CD4-positive, alpha-beta memory T cell (primary cell): ENCODE results near the gene KRTAP5-7. TPM values are rescaled to one million over a fixed set of nuclear protein-coding genes. Genes with fewer than 3 reads are reported as not detected.
A peak's percentile ranks its signal among the peaks of the same experiment; 100 is the strongest.

ENCODE experiments used
- CTCF ChIA-PET: fragments of 350-600 bp; sonication (Branson Sonifier 250); formaldehyde crosslinking; loops from one replicate; lab custom pipeline; 2021; ENCODE audit warnings: inconsistent platforms; ENCODE audit not compliant: partially characterized antibody; lab: Charles Lee
- POLR2A ChIA-PET: fragments of 350-600 bp; sonication (Branson Sonifier 250); formaldehyde crosslinking; loops from one replicate; lab custom pipeline; 2021; ENCODE audit not compliant: partially characterized antibody; lab: Charles Lee
- DNase-seq, 5 donors: peaks; one replicate each; pipeline versions ENCODE4 v3.0.0 to v3.0.0-alpha.2; 2020 to 2022; ENCODE audit warnings: mixed read lengths in 1 of 5
- H3K27ac ChIP-seq: one replicate; pipeline ENCODE4 v1.7.0; 2013; ENCODE audit warnings: low read depth, low read length
- H3K27me3 ChIP-seq: 2 replicates; pipeline ENCODE4 v1.7.0; 2013; ENCODE audit warnings: mild to moderate bottlenecking, low read length, moderate library complexity; ENCODE audit not compliant: insufficient read depth
- H3K36me3 ChIP-seq: 2 replicates; pipeline ENCODE4 v1.7.0; 2013; ENCODE audit warnings: mild to moderate bottlenecking, low read length, moderate library complexity; ENCODE audit not compliant: insufficient read depth
- H3K4me1 ChIP-seq: 2 replicates; pipeline ENCODE4 v1.7.0; 2013; ENCODE audit warnings: mild to moderate bottlenecking, low read length, moderate library complexity; ENCODE audit not compliant: insufficient read depth
- H3K4me3 ChIP-seq, 2 donors: one replicate each; pipeline ENCODE4 v1.7.0; 2013; ENCODE audit warnings: low read length in 2 of 2, mild to moderate bottlenecking in 1 of 2
- H3K9me3 ChIP-seq, 2 donors: one replicate each; pipeline ENCODE4 v1.7.0; 2013; ENCODE audit warnings: low read length in 2 of 2, control low read depth in 1 of 2; ENCODE audit not compliant: control insufficient read depth in 1 of 2
- H3K27ac Mint-ChIP-seq, 7 donors: one replicate each; pipeline ENCODE4 v1.8.0; 2020 to 2021; ENCODE audit warnings: mixed read lengths in 7 of 7, mild to moderate bottlenecking in 6 of 7, inconsistent platforms in 3 of 7, moderate library complexity in 3 of 7
- H3K27me3 Mint-ChIP-seq, 2 donors: one replicate each; pipeline ENCODE4 v1.8.0; 2020 to 2021; ENCODE audit warnings: mixed read lengths in 2 of 2
- H3K36me3 Mint-ChIP-seq, 2 donors: one replicate each; pipeline ENCODE4 v1.8.0; 2020 to 2021; ENCODE audit warnings: mixed read lengths in 2 of 2, inconsistent platforms in 1 of 2, mild to moderate bottlenecking in 1 of 2
- H3K4me1 Mint-ChIP-seq, 4 donors: one replicate each; pipeline ENCODE4 v1.8.0; 2020 to 2021; ENCODE audit warnings: mixed read lengths in 4 of 4, mild to moderate bottlenecking in 1 of 4
- H3K4me3 Mint-ChIP-seq, 8 donors: one replicate each; pipeline ENCODE4 v1.8.0; 2020 to 2021; ENCODE audit warnings: mixed read lengths in 8 of 8, mild to moderate bottlenecking in 7 of 8, moderate library complexity in 6 of 8, inconsistent platforms in 3 of 8
- H3K9me3 Mint-ChIP-seq, 8 donors: one replicate each; pipeline ENCODE4 v1.8.0; 2020 to 2021; ENCODE audit warnings: mixed read lengths in 8 of 8, mild to moderate bottlenecking in 5 of 8, inconsistent platforms in 3 of 8, moderate library complexity in 1 of 8
- intact Hi-C: fragments of 100-400 bp; cut with micrococcal nuclease; formaldehyde crosslinking; loops from one replicate; pipeline ENCODE4 v1.15.1; 2023
- polyA plus RNA-seq, 2 donors: library from polyadenylated mRNA; unstranded; fragments of 300-500 nt; fragmentation: Illumina TruSeq; gene quantifications; one replicate each; pipeline ENCODE4 v1.2.3, GENCODE V29; 2021
- total RNA-seq, 2 experiments: library from RNA; stranded (reverse); gene quantifications; one replicate each; pipeline ENCODE4 v1.2.3, GENCODE V29; 2021

Gene KRTAP5-7
- total and polyA plus RNA-seq, 4 experiments from 2014 or later: not detected

GRCh38 chr11:71556018-71556417 is 29.0 kb downstream of the KRTAP5-7 start:
- Mint-ChIP-seq H3K9me3 (peaks cover 0 to 2% (median 0%) of the 10 kb centered on the region in 8 donors), H3K27ac (no peak overlapping the region)
- H3K4me3 ChIP-seq: no peak overlapping the region

GRCh38 chr11:71557257-71557656 is 30.2 kb downstream of the KRTAP5-7 start:
- POLR2A ChIA-PET: no interaction called here
- intact Hi-C loops: no loop called here
- Histone ChIP-seq H3K4me3 (no peak overlapping the region), H3K36me3 (no peaks in the 10 kb centered on the region), H3K27me3 (no peaks in the 10 kb centered on the region), H3K4me1 (no peaks in the 10 kb centered on the region), H3K9me3 (no peaks in the 10 kb centered on the region), H3K27ac (no peak overlapping the region)
- H3K27ac Mint-ChIP-seq: no peak overlapping the region
- no peak for DNase-seq
- H3K36me3 Mint-ChIP-seq: no peaks in the 10 kb centered on the region
- peaks cover 0 to 2% (median 0%) of the 10 kb centered on the region in 8 donors for H3K9me3 Mint-ChIP-seq
- peaks cover 12 to 14% of the 10 kb centered on the region in 2 donors for H3K27me3 Mint-ChIP-seq
- no peak overlapping the region for H3K4me3 Mint-ChIP-seq
- CTCF ChIA-PET: no interaction called here
- H3K4me1 Mint-ChIP-seq: no peaks in the 10 kb centered on the region

More at GRCh38 chr11:71556018-71556417, 29.0 kb downstream of the KRTAP5-7 start:
- no peaks in the 10 kb centered on the region for H3K27me3 ChIP-seq
- intact Hi-C loops: no loop called here
- H3K36me3 ChIP-seq: no peaks in the 10 kb centered on the region
- no peak overlapping the region for H3K27ac ChIP-seq
- Mint-ChIP-seq H3K4me1 (no peaks in the 10 kb centered on the region), H3K4me3 (no peak overlapping the region), H3K36me3 (no peaks in the 10 kb centered on the region), H3K27me3 (peaks cover 10 to 14% of the 10 kb centered on the region in 2 donors)
- ChIA-PET POLR2A (no interaction called here), CTCF (no interaction called here)
- no peaks in the 10 kb centered on the region for H3K9me3 ChIP-seq
- no peaks in the 10 kb centered on the region for H3K4me1 ChIP-seq
- no peak for DNase-seq

GRCh38 chr11:71558996-71559395 is 31.9 kb downstream of the KRTAP5-7 start:
- H3K4me1 Mint-ChIP-seq: peaks cover 0 to 5% (median 4%) of the 10 kb centered on the region in 4 donors
- Histone ChIP-seq H3K27me3 (no peaks in the 10 kb centered on the region), H3K4me1 (no peaks in the 10 kb centered on the region), H3K4me3 (no peak overlapping the region), H3K27ac (no peak overlapping the region), H3K9me3 (no peaks in the 10 kb centered on the region), H3K36me3 (no peaks in the 10 kb centered on the region)
- peaks cover 23 to 24% of the 10 kb centered on the region in 2 donors for H3K27me3 Mint-ChIP-seq
- no peak overlapping the region for H3K4me3 Mint-ChIP-seq
- DNase-seq: no peak
- H3K9me3 Mint-ChIP-seq: peaks cover 0 to 2% (median 0%) of the 10 kb centered on the region in 8 donors
- no peak overlapping the region for H3K27ac Mint-ChIP-seq
- ChIA-PET CTCF (no interaction called here), POLR2A (no interaction called here)
- intact Hi-C loops: no loop called here
- H3K36me3 Mint-ChIP-seq: no peaks in the 10 kb centered on the region

GRCh38 chr11:71562120-71562519 is 35.1 kb downstream of the KRTAP5-7 start:
- H3K4me1 Mint-ChIP-seq: peaks cover 0 to 5% (median 4%) of the 10 kb centered on the region in 4 donors
- H3K36me3 Mint-ChIP-seq: no peaks in the 10 kb centered on the region
- H3K9me3 Mint-ChIP-seq: peaks cover 0 to 2% (median 0%) of the 10 kb centered on the region in 8 donors
- Histone ChIP-seq H3K4me3 (no peak overlapping the region), H3K9me3 (no peaks in the 10 kb centered on the region), H3K27me3 (no peaks in the 10 kb centered on the region), H3K27ac (no peak overlapping the region), H3K4me1 (no peaks in the 10 kb centered on the region), H3K36me3 (no peaks in the 10 kb centered on the region)
- H3K4me3 Mint-ChIP-seq: no peak overlapping the region
- intact Hi-C loops: no loop called here
- peaks cover 26 to 35% of the 10 kb centered on the region in 2 donors for H3K27me3 Mint-ChIP-seq
- CTCF ChIA-PET: no interaction called here
- H3K27ac Mint-ChIP-seq: no peak overlapping the region
- POLR2A ChIA-PET: no interaction called here
- DNase-seq: no peak

- Histone ChIP-seq H3K4me1 (no peaks in the 10 kb centered on the region), H3K9me3 (no peaks in the 10 kb centered on the region), H3K4me3 (no peak overlapping the region), H3K27ac (no peak overlapping the region), H3K36me3 (no peaks in the 10 kb centered on the region), H3K27me3 (no peaks in the 10 kb centered on the region)
- peak in 2 of 5 donors; percentile 3 to 6 for DNase-seq
- ChIA-PET CTCF (interaction anchor here (1.1 kb wide), 1 partner anchor 16 kb away, joined by 4 read pairs; no protein-coding TSS in a partner anchor), POLR2A (no interaction called here)
- no peaks in the 10 kb centered on the region for H3K36me3 Mint-ChIP-seq
- H3K9me3 Mint-ChIP-seq: peaks cover 0 to 2% (median 0%) of the 10 kb centered on the region in 8 donors
- intact Hi-C loops: no loop called here
- H3K4me3 Mint-ChIP-seq: no peak overlapping the region
- H3K27me3 Mint-ChIP-seq: peaks cover 22 to 32% of the 10 kb centered on the region in 2 donors
- no peak overlapping the region for H3K27ac Mint-ChIP-seq
- H3K4me1 Mint-ChIP-seq: peaks cover 0 to 5% (median 4%) of the 10 kb centered on the region in 4 donors
These were observed 36.3 kb downstream of the KRTAP5-7 start for GRCh38 chr11:71563406-71563805.

- ChIA-PET CTCF (no interaction called here), POLR2A (no interaction called here)
- intact Hi-C loops: no loop called here
- no peaks in the 10 kb centered on the region for H3K4me1 ChIP-seq
- peaks cover 19 to 28% of the 10 kb centered on the region in 2 donors for H3K27me3 Mint-ChIP-seq
- H3K4me3 ChIP-seq: no peak overlapping the region
- H3K4me3 Mint-ChIP-seq: no peak overlapping the region
- H3K27ac ChIP-seq: no peak overlapping the region
- H3K27me3 ChIP-seq: no peaks in the 10 kb centered on the region
- no peaks in the 10 kb centered on the region for H3K36me3 Mint-ChIP-seq
- H3K9me3 Mint-ChIP-seq: peaks cover 0 to 2% (median 0%) of the 10 kb centered on the region in 8 donors
- DNase-seq: no peak
- no peaks in the 10 kb centered on the region for H3K36me3 ChIP-seq
- H3K27ac Mint-ChIP-seq: no peak overlapping the region
- peaks cover 0 to 5% (median 4%) of the 10 kb centered on the region in 4 donors for H3K4me1 Mint-ChIP-seq
- H3K9me3 ChIP-seq: no peaks in the 10 kb centered on the region
These were observed 37.4 kb downstream of the KRTAP5-7 start for GRCh38 chr11:71564430-71564829.

- no peak within 1 kb of the TSS for H3K4me3 Mint-ChIP-seq
- H3K9me3 Mint-ChIP-seq: peaks cover 0 to 2% (median 0%) of the 10 kb centered on the region in 8 donors
- Histone ChIP-seq H3K36me3 (no peaks in the 10 kb centered on the region), H3K9me3 (no peaks in the 10 kb centered on the region), H3K4me3 (no peak within 1 kb of the TSS), H3K4me1 (no peaks in the 10 kb centered on the region), H3K27ac (no peak within 1 kb of the TSS), H3K27me3 (no peaks in the 10 kb centered on the region)
- no peaks in the 10 kb centered on the region for H3K36me3 Mint-ChIP-seq
- peaks cover 0 to 5% (median 4%) of the 10 kb centered on the region in 4 donors for H3K4me1 Mint-ChIP-seq
- H3K27me3 Mint-ChIP-seq: peaks cover 19 to 28% of the 10 kb centered on the region in 2 donors
- H3K27ac Mint-ChIP-seq: no peak within 1 kb of the TSS
- POLR2A ChIA-PET: no interaction called here
- CTCF ChIA-PET: interaction anchor here (0.6 kb wide), 1 partner anchor 17 kb away, joined by 3 read pairs; no protein-coding TSS in a partner anchor
- no peak for DNase-seq
- intact Hi-C loops: no loop called here
These were observed 38.2 kb downstream of the KRTAP5-7 start, which contains the start of gene KRTAP5-10 for GRCh38 chr11:71565263-71565662. Gene KRTAP5-10, plus strand, starts transcription at chr11:71565563. Its CDS starts 25 bp downstream, at chr11:71565588.
